ENCODE measurements around the gene GOLGA8T.
"Not testable (repeated sequence)": the region's sequence is repeated elsewhere in the genome, so short reads cannot be mapped to it uniquely, and the experiment has no call there.

GOLGA8T gene, protein sequence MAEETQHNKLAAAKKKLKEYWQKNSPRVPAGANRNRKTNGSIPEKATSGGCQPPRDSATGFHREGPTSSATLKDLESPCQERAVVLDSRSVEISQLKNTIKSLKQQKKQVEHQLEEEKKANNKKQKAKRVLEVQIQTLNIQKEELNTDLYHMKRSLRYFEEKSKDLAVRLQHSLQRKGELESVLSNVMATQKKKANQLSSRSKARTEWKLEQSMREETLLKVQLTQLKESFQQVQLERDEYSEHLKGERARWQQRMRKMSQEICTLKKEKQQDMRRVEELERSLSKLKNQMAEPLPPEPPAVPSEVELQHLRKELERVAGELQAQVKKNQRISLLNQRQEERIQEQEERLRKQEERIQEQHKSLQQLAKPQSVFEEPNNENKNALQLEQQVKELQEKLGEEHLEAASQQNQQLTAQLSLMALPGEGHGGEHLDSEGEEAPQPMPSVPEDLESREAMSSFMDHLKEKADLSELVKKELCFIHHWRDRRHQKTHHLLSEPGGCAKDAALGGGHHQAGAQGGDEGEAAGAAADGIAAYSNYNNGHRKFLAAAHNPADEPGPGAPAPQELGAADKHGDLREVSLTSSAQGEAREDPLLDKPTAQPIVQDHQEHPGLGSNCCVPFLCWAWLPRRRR

DNA sequence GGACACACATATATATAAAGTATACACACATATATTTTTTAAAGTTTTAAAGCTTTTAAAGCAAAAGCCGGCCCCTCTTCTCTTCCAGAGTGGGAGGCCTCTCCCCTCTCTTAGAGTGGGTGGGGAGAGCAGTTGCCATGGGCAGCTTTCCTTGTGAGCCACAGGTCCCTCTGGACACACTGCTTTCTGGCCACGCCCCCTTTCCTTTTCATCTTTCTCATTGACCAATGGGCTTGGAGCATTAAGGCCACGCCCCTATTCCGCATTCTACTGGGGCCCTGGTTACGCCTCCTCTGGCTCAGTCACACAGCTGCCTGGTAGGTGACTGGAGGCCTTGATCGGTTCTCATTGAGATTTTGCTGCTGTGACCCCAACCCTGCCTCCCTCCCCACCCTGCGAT lies at the start of gene GOLGA8T:
GOLGA8T (plus strand) TSS at position 301 of the 400 bp plus-strand sequence; CDS start at position 399, 98 bp downstream.
- in situ Hi-C loops (cut with HindIII; ENCODE audit: low pct_unique_long_range_greater_than_20kb, low sequenced_read_pairs); DNase-seq (ENCODE audit: low read depth in 1 of 2, low spot score in 1 of 2): not testable (repeated sequence)

DNA sequence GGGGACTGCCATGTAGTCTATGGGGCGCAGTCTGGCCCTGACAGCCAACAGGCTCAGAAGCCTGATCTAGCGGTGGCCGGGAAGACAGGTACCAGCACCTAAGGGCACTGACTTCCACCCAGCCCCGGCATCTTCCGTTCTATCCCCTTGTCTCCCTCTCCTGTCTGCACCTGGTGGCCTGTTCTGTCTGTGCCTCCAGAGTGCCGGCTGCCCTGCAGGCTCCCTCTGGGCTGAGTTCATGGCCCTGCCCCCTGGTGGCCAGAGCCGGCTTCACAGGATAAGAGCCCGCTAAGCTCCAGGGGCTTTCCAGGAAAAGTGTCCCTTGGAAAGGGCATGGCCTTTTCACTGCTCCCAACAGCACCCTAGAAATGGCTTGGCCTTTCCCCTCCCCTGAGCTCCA lies 37.0 kb upstream of the GOLGA8T start:
- DNase-seq (ENCODE audit: low read depth in 1 of 2, low spot score in 1 of 2); in situ Hi-C loops (cut with HindIII; ENCODE audit: low pct_unique_long_range_greater_than_20kb, low sequenced_read_pairs): not testable (repeated sequence)

DNA sequence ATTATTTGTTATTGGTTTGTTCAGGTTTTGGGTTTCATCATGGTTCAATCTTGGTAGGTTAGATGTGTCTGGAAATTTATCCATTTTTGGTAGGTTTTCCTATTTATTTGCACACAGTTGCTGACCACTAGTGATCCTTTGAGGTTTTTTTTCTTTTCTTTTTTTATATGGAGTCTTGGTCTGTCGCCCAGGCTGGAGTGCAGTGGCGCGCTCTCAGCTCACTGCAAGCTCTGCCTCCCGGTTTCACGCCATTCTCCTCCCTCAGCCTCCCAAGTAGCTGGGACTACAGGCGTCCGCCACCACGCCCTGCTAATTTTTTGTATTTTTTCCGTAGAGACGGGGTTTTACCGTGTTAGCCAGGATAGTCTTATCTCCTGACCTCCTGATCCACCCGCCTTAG lies 32.0 kb upstream of the GOLGA8T start:
- in situ Hi-C loops (cut with HindIII; ENCODE audit: low pct_unique_long_range_greater_than_20kb, low sequenced_read_pairs); DNase-seq (ENCODE audit: low read depth in 1 of 2, low spot score in 1 of 2): not testable (repeated sequence)

DNA sequence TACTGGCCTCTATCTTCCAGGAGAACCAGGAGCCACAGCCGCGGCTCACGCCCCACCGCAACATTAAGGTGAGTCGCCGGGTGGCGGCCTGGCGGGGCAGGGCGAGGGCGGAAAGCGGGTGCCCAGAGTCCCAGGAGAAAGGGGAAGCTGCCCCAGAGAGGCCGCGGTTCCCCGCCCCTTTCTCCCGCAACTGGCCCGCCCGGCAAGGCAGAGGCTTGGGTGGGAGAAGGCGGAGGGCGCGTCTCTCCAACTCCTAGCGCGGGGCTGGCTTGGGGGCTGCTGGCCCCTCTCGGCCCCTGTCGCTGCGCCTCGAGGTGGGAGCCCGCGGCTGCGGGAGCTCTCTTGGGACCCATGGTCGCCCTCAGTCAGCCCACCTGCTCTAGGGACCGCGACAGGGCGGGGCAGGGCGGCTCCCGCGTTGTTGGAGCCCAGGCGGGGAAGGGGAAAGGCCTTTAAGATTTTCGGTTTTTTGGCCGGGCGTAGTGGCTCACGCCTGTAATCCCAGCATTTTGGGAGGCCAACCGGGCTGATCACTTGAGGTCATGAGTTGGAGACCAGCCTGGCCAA lies 30.8 kb upstream of the GOLGA8T start:
- in situ Hi-C loops (cut with HindIII; ENCODE audit: low pct_unique_long_range_greater_than_20kb, low sequenced_read_pairs); DNase-seq (ENCODE audit: low read depth in 1 of 2, low spot score in 1 of 2): not testable (repeated sequence)

DNA sequence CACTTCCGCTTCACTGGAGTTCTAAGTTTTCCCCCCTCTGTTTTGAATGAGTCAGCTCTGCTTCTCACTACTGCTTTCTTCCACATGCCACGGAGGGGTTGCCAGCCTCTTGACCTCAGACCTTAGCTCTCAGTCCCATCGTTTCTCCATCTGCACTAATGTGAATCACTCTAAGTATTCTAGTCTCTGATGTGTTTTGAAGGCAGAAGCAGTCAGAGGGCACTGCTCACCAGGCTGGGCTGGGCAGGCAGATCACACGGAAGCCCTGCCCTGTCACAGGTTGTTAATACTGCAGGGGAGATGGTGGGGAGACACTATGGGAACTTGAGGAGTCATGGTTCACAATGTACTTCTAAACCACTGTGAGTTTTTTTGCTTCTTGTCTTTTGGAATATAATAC lies 24.3 kb upstream of the GOLGA8T start:
- in situ Hi-C loops (cut with HindIII; ENCODE audit: low pct_unique_long_range_greater_than_20kb, low sequenced_read_pairs), result not testable (repeated sequence)

DNA sequence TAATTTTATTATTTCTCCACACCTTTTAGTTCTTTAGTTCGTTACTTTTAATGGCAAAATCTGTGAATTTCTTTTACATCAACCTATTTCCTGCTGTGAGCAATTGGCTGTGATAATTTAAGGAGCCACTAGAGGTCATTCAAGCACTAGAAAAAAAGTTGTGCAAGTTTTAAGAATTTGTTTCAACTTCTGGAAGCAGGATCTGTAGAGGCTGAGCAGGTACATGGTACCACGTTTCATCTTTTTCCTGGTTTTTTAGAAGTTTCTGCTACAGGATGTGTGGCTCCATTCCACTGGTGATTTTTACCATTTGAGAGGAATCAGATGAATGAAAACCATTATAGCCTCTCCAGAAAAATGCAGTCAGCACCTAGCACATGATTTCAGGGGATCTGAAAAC lies 4.8 kb upstream of the GOLGA8T start:
- DNase-seq (ENCODE audit: low read depth in 1 of 2, low spot score in 1 of 2), result peak in 1 of 2 experiments; percentile 6
- in situ Hi-C loops (cut with HindIII; ENCODE audit: low pct_unique_long_range_greater_than_20kb, low sequenced_read_pairs), result not testable (repeated sequence)

More for the DNA sequence above, 24.3 kb upstream of the GOLGA8T start:
- DNase-seq (ENCODE audit: low read depth in 1 of 2, low spot score in 1 of 2), result not testable (repeated sequence)

DNA sequence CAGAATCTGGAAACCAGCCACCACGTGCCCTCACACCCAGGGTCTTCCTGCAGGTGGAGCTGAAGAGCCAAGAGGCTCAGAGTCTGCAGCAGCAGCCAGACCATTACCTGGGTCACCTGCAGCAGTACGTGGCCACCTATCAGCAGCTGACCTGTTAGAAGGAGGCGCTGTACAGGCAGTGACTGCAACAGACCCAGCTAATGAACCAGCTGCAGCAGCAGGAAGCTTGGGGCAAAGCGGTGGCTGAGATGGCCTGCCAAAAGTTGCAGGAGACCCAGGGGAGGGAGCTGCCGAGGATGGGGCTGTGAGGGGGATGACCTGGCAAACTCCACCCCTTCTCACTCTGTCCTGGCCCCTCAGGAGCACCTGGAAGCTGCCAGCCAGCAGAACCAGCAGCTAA lies 8.4 kb downstream of the GOLGA8T start:
- DNase-seq (ENCODE audit: low read depth in 1 of 2, low spot score in 1 of 2); in situ Hi-C loops (cut with HindIII; ENCODE audit: low pct_unique_long_range_greater_than_20kb, low sequenced_read_pairs): not testable (repeated sequence)

DNA sequence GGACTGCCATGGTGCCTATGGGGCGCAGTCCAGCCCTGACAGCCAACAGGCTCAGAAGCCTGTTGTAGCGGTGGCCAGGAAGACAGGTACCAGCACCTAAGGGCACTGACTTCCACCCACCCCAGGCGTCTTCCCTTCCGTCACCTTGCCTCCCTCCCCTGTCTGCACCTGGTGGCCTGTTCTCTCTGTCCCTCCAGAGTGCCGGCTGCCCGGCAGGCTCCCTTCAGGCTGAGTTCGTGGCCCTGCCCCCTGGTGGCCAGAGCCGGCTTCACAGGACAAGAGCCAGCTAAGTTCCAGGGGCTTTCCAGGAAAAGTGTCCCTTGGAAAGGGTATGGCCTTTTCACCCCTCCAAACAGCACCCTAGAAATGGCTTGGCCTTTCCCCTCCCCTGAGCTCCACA lies 15.0 kb downstream of the GOLGA8T start:
- DNase-seq (ENCODE audit: low read depth in 1 of 2, low spot score in 1 of 2); in situ Hi-C loops (cut with HindIII; ENCODE audit: low pct_unique_long_range_greater_than_20kb, low sequenced_read_pairs): not testable (repeated sequence)

DNA sequence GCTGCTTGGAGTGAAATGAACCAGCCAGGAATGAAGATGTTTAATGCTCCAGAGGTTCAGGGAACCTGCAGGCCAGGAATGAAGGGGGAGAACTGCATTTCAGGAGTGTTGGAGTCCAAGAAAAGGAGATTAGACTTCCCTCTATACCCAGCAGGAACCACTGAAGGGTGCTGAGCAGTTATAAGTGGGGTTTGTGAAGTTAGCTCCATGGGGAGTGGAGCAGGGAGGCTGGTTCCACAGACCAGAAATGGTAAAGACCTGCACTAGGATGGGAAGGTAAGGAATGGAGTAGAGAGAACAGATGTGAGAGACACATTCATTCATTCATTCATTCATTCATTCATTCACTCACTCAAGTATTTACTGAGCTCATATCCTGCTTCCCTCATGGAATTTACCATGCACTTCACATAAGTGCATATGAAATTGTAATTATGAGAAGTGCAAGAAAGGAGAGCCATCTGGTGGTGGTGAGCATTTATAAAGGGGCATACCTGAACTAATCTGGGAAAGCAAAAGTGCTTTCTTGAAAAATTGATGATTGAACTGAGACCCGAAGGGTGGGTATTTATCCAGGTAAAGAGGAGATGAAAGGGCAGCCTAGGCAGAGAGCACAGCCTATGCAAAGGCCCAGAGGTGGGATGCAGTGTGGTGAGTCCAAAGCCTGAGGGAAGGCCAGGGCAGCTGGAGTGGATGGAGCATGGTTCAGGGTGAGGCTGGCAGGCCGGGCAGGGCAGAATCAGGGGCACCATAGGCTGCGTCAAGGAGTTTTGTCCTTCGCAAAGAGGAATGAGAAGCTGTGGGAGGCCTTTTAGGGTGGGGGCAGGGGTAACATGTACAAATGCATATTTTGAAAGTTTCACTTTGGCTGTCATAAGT lies 27.9 kb downstream of the GOLGA8T start:
- in situ Hi-C loops (cut with HindIII; ENCODE audit: low pct_unique_long_range_greater_than_20kb, low sequenced_read_pairs); DNase-seq (ENCODE audit: low read depth in 1 of 2, low spot score in 1 of 2): not testable (repeated sequence)

DNA sequence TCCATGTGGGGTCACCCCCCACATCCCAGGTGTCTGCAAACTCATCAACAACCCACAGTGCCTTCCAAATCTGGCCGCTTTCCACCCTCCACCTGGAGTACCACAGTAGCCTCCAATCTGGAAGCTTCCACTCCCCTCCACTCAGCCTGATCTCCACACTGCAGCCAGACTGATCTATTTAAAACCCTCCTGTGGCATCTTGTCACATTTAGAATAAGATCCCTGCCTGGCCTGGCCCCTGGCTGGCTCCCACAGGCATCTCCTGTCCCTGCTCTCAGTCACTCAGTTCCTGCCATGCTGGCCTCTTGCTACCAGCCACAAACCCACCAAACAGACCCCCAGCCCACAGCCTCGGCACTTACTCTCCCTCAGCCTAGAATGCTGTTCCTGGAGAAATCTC lies 28.9 kb downstream of the GOLGA8T start:
- in situ Hi-C loops (cut with HindIII; ENCODE audit: low pct_unique_long_range_greater_than_20kb, low sequenced_read_pairs); DNase-seq (ENCODE audit: low read depth in 1 of 2, low spot score in 1 of 2): not testable (repeated sequence)

DNA sequence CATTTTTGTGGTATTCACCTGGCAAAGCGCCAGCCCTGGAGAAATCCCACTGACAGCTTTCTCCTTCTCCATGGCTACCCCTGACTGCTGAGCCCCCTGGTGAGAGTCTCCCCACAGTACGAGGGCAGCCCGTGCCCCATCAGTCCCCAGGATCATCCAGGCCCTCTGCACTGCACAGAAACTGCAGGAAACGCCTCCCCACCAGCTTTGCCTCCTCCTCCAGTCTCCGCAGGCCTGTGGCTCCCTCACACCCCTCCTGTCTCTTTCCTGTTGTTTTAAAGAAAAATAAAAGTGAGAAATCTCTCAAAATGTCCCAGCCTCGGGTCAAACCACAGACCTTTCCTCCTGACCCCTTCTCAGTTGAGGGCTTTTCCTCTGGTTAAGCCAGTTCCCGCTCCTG lies 29.4 kb downstream of the GOLGA8T start:
- DNase-seq (ENCODE audit: low read depth in 1 of 2, low spot score in 1 of 2), result not testable (repeated sequence)

DNA sequence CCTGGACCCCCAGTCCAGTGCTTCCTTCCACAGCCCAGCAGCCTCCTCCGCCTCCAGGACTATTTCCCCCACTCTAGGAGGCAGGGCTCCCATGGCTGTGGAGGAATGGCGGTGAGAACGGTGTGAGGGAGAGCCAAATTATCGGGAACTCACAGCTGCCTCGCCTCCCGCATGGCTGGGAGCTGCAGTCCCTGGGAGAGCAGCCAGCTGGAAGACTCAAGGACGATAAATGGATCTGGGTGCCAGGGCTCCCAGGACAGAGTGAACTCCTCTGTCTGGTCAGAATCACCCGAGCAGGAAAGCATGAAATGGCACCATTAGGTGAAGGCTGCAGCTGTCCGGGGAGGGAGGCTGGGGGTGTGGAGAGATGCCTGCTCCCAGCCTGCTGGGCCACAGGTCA lies 32.6 kb downstream of the GOLGA8T start:
- DNase-seq (ENCODE audit: low read depth in 1 of 2, low spot score in 1 of 2); in situ Hi-C loops (cut with HindIII; ENCODE audit: low pct_unique_long_range_greater_than_20kb, low sequenced_read_pairs): not testable (repeated sequence)

More for the DNA sequence above, 29.4 kb downstream of the GOLGA8T start:
- in situ Hi-C loops (cut with HindIII; ENCODE audit: low pct_unique_long_range_greater_than_20kb, low sequenced_read_pairs), result not testable (repeated sequence)

DNA sequence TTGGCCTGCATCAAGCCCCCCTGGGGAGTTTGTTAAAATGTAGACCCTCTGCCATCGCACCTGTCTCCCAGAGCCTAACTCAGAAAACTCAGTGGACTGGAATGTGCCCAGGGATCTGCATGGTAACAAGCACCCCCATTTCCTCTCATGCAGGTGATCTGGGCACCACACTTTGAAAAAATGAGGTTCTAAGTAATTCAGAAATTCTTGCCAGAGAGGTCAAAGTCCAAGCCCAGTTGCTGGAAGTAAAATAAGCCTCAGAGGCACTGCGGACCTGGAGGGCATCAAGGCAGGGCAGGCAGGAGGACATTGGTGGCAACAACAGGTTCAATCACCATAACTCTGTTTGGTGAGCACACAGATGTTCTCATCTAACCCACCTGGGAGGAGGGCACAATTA lies 33.0 kb downstream of the GOLGA8T start:
- in situ Hi-C loops (cut with HindIII; ENCODE audit: low pct_unique_long_range_greater_than_20kb, low sequenced_read_pairs); DNase-seq (ENCODE audit: low read depth in 1 of 2, low spot score in 1 of 2): not testable (repeated sequence)

DNA sequence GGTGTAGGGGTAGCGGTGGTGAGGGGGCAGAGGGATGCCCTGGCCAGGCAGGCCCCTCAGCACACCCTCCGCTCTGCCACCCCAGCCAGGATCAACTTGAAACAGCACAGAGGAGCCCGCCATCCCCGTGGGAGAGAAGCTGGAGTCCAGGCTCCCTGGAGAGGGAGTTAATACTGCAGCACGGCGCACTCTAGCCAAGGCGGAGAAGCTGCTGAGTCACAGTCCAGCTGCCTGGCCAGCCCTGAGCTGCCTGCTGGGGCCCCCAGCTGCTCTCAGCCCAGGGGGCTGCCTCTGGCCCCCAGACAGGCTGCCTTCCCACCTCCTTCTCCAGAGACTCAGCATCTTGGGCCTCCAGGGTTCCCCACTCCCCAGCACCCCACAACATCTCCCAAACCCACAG lies 36.6 kb downstream of the GOLGA8T start:
- in situ Hi-C loops (cut with HindIII; ENCODE audit: low pct_unique_long_range_greater_than_20kb, low sequenced_read_pairs); DNase-seq (ENCODE audit: low read depth in 1 of 2, low spot score in 1 of 2): not testable (repeated sequence)

DNA sequence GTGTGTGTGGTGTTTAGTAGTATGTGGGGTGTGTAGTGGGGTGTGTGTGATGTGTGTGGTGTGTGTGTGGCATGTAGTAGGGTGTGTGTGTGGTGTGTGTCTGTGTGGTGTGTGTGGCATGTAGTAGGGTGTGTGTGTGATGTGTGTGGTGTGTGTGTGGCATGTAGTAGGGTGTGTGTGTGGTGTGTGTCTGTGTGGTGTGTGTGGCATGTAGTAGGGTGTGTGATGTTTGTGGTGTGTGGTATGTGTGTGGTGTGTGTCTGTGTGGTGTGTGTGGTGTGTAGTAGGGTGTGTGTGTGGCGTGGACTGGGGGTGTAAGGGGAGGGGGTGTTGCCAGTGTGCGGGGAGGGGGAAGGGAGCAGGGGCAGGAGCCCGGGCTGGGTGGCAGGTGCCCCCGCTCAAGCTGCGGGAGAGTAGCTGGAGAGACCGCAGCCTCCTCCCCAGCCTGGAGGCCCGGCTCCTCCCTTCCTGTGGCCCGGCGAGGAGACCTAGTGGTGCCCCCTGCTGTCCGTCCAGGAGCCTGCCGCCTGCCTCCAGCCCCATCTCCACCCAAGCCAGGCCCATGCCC lies 38.3 kb downstream of the GOLGA8T start:
- in situ Hi-C loops (cut with HindIII; ENCODE audit: low pct_unique_long_range_greater_than_20kb, low sequenced_read_pairs), result not testable (repeated sequence)
- DNase-seq (ENCODE audit: low read depth in 1 of 2, low spot score in 1 of 2), result peak in 1 of 2 experiments; percentile 3

DNA sequence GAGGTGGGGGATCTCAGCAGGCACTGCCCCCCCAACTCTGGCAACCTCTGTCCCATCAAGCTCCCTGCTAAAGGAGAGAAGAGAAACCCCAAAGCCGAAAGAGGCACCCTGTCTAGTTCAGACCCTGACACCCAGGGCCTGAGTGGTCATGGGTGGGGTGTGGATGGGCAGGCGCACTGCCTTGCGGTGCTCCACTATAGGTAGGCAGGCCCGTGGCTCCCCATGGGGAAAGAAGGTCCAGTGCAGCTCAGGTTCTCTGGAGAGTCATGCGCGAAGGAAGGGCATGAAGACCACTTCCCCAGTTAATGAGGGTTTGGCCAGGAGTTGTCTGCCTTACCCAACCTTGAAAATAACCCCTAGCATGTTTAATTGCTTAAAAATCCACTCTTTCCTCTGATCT lies 40.4 kb downstream of the GOLGA8T start:
- DNase-seq (ENCODE audit: low read depth in 1 of 2, low spot score in 1 of 2); in situ Hi-C loops (cut with HindIII; ENCODE audit: low pct_unique_long_range_greater_than_20kb, low sequenced_read_pairs): not testable (repeated sequence)

DNA sequence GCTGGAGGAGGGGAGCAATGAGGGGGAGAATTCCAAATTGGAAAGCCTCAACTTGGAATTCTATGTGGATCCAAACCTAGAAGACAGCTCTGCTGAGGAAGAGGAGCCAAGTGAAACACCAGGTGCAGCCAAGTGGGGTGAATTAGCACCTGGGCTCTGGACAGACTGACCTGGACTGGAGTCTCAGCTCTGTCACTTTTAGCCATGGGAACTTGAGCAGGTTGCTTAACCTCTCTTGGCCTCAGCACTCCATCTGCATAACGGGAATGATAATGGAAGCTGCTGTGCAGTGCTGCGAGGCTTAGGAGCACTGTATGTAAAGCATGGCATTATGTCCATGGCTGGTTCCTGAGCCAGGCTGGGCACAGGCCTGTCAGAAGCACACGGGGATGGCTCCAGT lies 41.8 kb downstream of the GOLGA8T start:
- in situ Hi-C loops (cut with HindIII; ENCODE audit: low pct_unique_long_range_greater_than_20kb, low sequenced_read_pairs); DNase-seq (ENCODE audit: low read depth in 1 of 2, low spot score in 1 of 2): not testable (repeated sequence)
